GM23248 (cell line): ENCODE measurements around the gene ANKRD22.

ENCODE experiments used
- EZH2 ChIP-seq: fragments of 200-600 bp; sonication (generic); IDR thresholded peaks from 2 replicates; pipeline ENCODE4 v1.6.1; 2018; ENCODE audit warnings: antibody characterized with exemption, mild to moderate bottlenecking; ENCODE audit not compliant: insufficient read depth, poor library complexity, severe bottlenecking
- EZH2phosphoT487 ChIP-seq: fragments of 200-600 bp; sonication (generic); IDR thresholded peaks from 2 replicates; pipeline ENCODE4 v1.6.1; 2018; ENCODE audit warnings: antibody characterized with exemption, moderate library complexity, mild to moderate bottlenecking, low read depth; ENCODE audit not compliant: insufficient read depth

DNA sequence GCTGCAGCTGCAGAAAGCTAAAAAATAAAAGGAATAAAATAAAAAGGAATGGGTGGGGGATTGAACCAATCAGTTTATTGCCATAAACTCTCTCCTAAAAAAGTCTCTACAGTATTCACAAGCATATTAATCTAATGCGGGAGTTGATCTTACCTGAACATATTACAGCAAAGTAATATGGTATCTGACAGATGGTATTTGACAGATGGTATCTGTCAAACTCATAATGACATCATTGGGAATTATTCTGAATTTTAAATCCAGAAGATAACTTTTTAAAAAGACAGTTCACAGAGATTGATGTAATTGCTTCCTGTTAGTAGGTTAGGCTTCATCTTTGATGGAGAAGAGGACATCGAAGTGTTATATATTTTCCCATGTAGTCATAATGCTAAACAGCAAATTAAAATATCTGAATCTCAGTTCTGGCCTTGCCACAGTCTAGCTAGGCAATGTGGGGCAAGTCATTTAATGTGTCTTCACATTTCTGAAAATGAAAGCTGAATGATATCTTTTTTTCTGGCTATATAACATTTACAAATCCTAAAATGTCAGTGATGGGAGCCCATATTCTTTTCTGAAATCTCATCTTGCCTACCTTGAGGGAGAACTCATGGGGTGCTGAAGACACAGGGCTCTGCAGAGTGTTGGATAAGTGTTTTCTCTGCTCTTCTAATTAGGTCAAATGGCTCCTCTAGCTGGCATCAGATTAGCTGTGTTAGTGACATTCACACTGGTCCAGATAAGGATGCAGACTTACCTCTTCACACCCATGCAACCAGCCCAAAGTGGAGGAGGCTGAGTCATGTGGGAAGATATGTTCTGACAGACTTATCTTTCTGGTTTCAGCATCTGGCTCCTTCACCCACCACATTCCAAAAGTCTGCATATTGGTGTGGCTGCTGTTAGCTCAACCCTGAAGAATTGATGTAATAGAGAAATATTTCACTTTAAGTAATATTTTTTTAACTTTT lies 51.2 kb downstream of the ANKRD22 start:
- TF ChIP-seq EZH2 (no peak), EZH2phosphoT487 (no peak)
